Measurements from ENCODE around the gene ADAM12.

ADAM12 gene

GRCh38 chr10:126171555-126171954 is 216.7 kb downstream of the ADAM12 start:
- no peak for TF ChIP-seq SPI1 (IDR thresholded peaks at IDR 0.05; ENCODE audit: low read depth, low read length)
- TF ChIP-seq PAX5 (IDR thresholded peaks at IDR 0.05; ENCODE audit: insufficient read depth, low read length, severe bottlenecking) = no peak
- no peak for TF ChIP-seq POU2F2 (IDR thresholded peaks at IDR 0.05; ENCODE audit: low read depth, low read length)
- no peak for TF ChIP-seq POLR2AphosphoS5 (IDR thresholded peaks at IDR 0.05; ENCODE audit: low read depth, low read length)
- TF ChIP-seq TAF1 (IDR thresholded peaks at IDR 0.05; ENCODE audit: low read depth, low read length) = no peak
- no peak for TF ChIP-seq POLR2A (IDR thresholded peaks at IDR 0.05; ENCODE audit: low read depth, low read length)
- DNase-seq (ENCODE audit: insufficient read length, low spot score) = no peak
- FAIRE-seq = no peak

GRCh38 chr10:126170776-126171175 is 217.5 kb downstream of the ADAM12 start:
- no peak for DNase-seq (ENCODE audit: insufficient read length, low spot score)
- TF ChIP-seq POLR2AphosphoS5 (IDR thresholded peaks at IDR 0.05; ENCODE audit: low read depth, low read length) (no peak), SPI1 (IDR thresholded peaks at IDR 0.05; ENCODE audit: low read depth, low read length) (no peak), PAX5 (IDR thresholded peaks at IDR 0.05; ENCODE audit: insufficient read depth, low read length, severe bottlenecking) (no peak), POLR2A (IDR thresholded peaks at IDR 0.05; ENCODE audit: low read depth, low read length) (no peak), TAF1 (IDR thresholded peaks at IDR 0.05; ENCODE audit: low read depth, low read length) (no peak), POU2F2 (IDR thresholded peaks at IDR 0.05; ENCODE audit: low read depth, low read length) (no peak)
- no peak for FAIRE-seq

GRCh38 chr10:126170371-126170770 is 217.9 kb downstream of the ADAM12 start:
- TF ChIP-seq POU2F2 (IDR thresholded peaks at IDR 0.05; ENCODE audit: low read depth, low read length) = no peak
- no peak for TF ChIP-seq PAX5 (IDR thresholded peaks at IDR 0.05; ENCODE audit: insufficient read depth, low read length, severe bottlenecking)
- no peak for TF ChIP-seq TAF1 (IDR thresholded peaks at IDR 0.05; ENCODE audit: low read depth, low read length)
- TF ChIP-seq POLR2AphosphoS5 (IDR thresholded peaks at IDR 0.05; ENCODE audit: low read depth, low read length) = no peak
- no peak for TF ChIP-seq SPI1 (IDR thresholded peaks at IDR 0.05; ENCODE audit: low read depth, low read length)
- TF ChIP-seq POLR2A (IDR thresholded peaks at IDR 0.05; ENCODE audit: low read depth, low read length) = no peak
- FAIRE-seq (no peak), DNase-seq (ENCODE audit: insufficient read length, low spot score) (no peak)

GRCh38 chr10:126169899-126170298 is 218.4 kb downstream of the ADAM12 start:
- FAIRE-seq = no peak
- TF ChIP-seq PAX5 (IDR thresholded peaks at IDR 0.05; ENCODE audit: insufficient read depth, low read length, severe bottlenecking) (no peak), TAF1 (IDR thresholded peaks at IDR 0.05; ENCODE audit: low read depth, low read length) (no peak), SPI1 (IDR thresholded peaks at IDR 0.05; ENCODE audit: low read depth, low read length) (no peak), POU2F2 (IDR thresholded peaks at IDR 0.05; ENCODE audit: low read depth, low read length) (no peak), POLR2A (IDR thresholded peaks at IDR 0.05; ENCODE audit: low read depth, low read length) (no peak), POLR2AphosphoS5 (IDR thresholded peaks at IDR 0.05; ENCODE audit: low read depth, low read length) (no peak)
- DNase-seq (ENCODE audit: insufficient read length, low spot score) = no peak

- TF ChIP-seq SPI1 (IDR thresholded peaks at IDR 0.05; ENCODE audit: low read depth, low read length) = no peak
- TF ChIP-seq POLR2A (IDR thresholded peaks at IDR 0.05; ENCODE audit: low read depth, low read length) = no peak
- TF ChIP-seq POLR2AphosphoS5 (IDR thresholded peaks at IDR 0.05; ENCODE audit: low read depth, low read length) = no peak
- TF ChIP-seq POU2F2 (IDR thresholded peaks at IDR 0.05; ENCODE audit: low read depth, low read length) = no peak
- no peak for TF ChIP-seq PAX5 (IDR thresholded peaks at IDR 0.05; ENCODE audit: insufficient read depth, low read length, severe bottlenecking)
- no peak for TF ChIP-seq TAF1 (IDR thresholded peaks at IDR 0.05; ENCODE audit: low read depth, low read length)
- DNase-seq (ENCODE audit: insufficient read length, low spot score) (no peak), FAIRE-seq (no peak)
These were observed 221.5 kb downstream of the ADAM12 start for GRCh38 chr10:126166797-126167196.

GRCh38 chr10:126165874-126166273 is 222.4 kb downstream of the ADAM12 start:
- no peak for DNase-seq (ENCODE audit: insufficient read length, low spot score)
- FAIRE-seq = no peak
- TF ChIP-seq POLR2AphosphoS5 (IDR thresholded peaks at IDR 0.05; ENCODE audit: low read depth, low read length) (no peak), SPI1 (IDR thresholded peaks at IDR 0.05; ENCODE audit: low read depth, low read length) (no peak), POLR2A (IDR thresholded peaks at IDR 0.05; ENCODE audit: low read depth, low read length) (no peak), POU2F2 (IDR thresholded peaks at IDR 0.05; ENCODE audit: low read depth, low read length) (no peak), TAF1 (IDR thresholded peaks at IDR 0.05; ENCODE audit: low read depth, low read length) (no peak), PAX5 (IDR thresholded peaks at IDR 0.05; ENCODE audit: insufficient read depth, low read length, severe bottlenecking) (no peak)

GRCh38 chr10:126163506-126163905 is 224.8 kb downstream of the ADAM12 start:
- DNase-seq (ENCODE audit: insufficient read length, low spot score) (no peak), FAIRE-seq (no peak)
- TF ChIP-seq TAF1 (IDR thresholded peaks at IDR 0.05; ENCODE audit: low read depth, low read length) (no peak), SPI1 (IDR thresholded peaks at IDR 0.05; ENCODE audit: low read depth, low read length) (no peak), PAX5 (IDR thresholded peaks at IDR 0.05; ENCODE audit: insufficient read depth, low read length, severe bottlenecking) (no peak), POU2F2 (IDR thresholded peaks at IDR 0.05; ENCODE audit: low read depth, low read length) (no peak), POLR2A (IDR thresholded peaks at IDR 0.05; ENCODE audit: low read depth, low read length) (no peak)

- no peak for FAIRE-seq
- TF ChIP-seq TAF1 (IDR thresholded peaks at IDR 0.05; ENCODE audit: low read depth, low read length) = no peak
- no peak for TF ChIP-seq POLR2AphosphoS5 (IDR thresholded peaks at IDR 0.05; ENCODE audit: low read depth, low read length)
- no peak for TF ChIP-seq SPI1 (IDR thresholded peaks at IDR 0.05; ENCODE audit: low read depth, low read length)
- TF ChIP-seq POU2F2 (IDR thresholded peaks at IDR 0.05; ENCODE audit: low read depth, low read length) = no peak
- TF ChIP-seq PAX5 (IDR thresholded peaks at IDR 0.05; ENCODE audit: insufficient read depth, low read length, severe bottlenecking) = no peak
- TF ChIP-seq POLR2A (IDR thresholded peaks at IDR 0.05; ENCODE audit: low read depth, low read length) = no peak
These were observed 226.6 kb downstream of the ADAM12 start for GRCh38 chr10:126161691-126162090.

GRCh38 chr10:126160971-126161630 is 227.2 kb downstream of the ADAM12 start:
- TF ChIP-seq PAX5 (IDR thresholded peaks at IDR 0.05; ENCODE audit: insufficient read depth, low read length, severe bottlenecking) = no peak
- TF ChIP-seq POLR2AphosphoS5 (IDR thresholded peaks at IDR 0.05; ENCODE audit: low read depth, low read length) = no peak
- TF ChIP-seq POU2F2 (IDR thresholded peaks at IDR 0.05; ENCODE audit: low read depth, low read length) = no peak
- no peak for TF ChIP-seq SPI1 (IDR thresholded peaks at IDR 0.05; ENCODE audit: low read depth, low read length)
- TF ChIP-seq POLR2A (IDR thresholded peaks at IDR 0.05; ENCODE audit: low read depth, low read length) = no peak
- no peak for TF ChIP-seq TAF1 (IDR thresholded peaks at IDR 0.05; ENCODE audit: low read depth, low read length)
- FAIRE-seq (no peak), DNase-seq (ENCODE audit: insufficient read length, low spot score) (no peak)

More at GRCh38 chr10:126161691-126162090, 226.6 kb downstream of the ADAM12 start:
- DNase-seq (ENCODE audit: insufficient read length, low spot score) = no peak

All from GM12891 (cell line).